Gastroesophageal sphincter (tissue), 4 donors: ENCODE measurements around the gene TNFSF10. TPM values are rescaled to one million over a fixed set of nuclear protein-coding genes. Genes with fewer than 3 reads are reported as not detected.

ENCODE experiments used
- ATAC-seq: fragments of 150-250 bp; one replicate; pipeline ENCODE4 v1.9.1; 2016; ENCODE audit warnings: mild to moderate bottlenecking, moderate library complexity
- H3K27ac ChIP-seq, 4 donors: fragments of 200-600 bp; sonication (generic) in 3 of 4; 1 replicate in 3 of 4; 2 replicates in 1 of 4; pipeline ENCODE4 v1.5.1; 2016 to 2019
- H3K27me3 ChIP-seq: fragments of 200-600 bp; sonication (generic); one replicate; pipeline ENCODE4 v1.5.1; 2019
- H3K36me3 ChIP-seq, 2 donors: fragments of 200-600 bp; sonication (generic); one replicate each; pipeline ENCODE4 v1.5.1; 2019; ENCODE audit warnings: control low read depth in 1 of 2
- H3K4me1 ChIP-seq, 3 donors: fragments of 200-600 bp; sonication (generic); 1 replicate in 2 of 3; 2 replicates in 1 of 3; pipeline ENCODE4 v1.5.1; 2016 to 2019; ENCODE audit warnings: control low read depth in 2 of 3
- H3K4me3 ChIP-seq, 2 donors: fragments of 200-600 bp; sonication (generic); one replicate each; pipeline ENCODE4 v1.5.1; 2019; ENCODE audit warnings: mild to moderate bottlenecking in 1 of 2, moderate library complexity in 1 of 2
- H3K9me3 ChIP-seq, 3 donors: fragments of 200-600 bp; sonication (generic); one replicate each; pipeline ENCODE4 v1.5.1; 2017 to 2019; ENCODE audit warnings: control low read depth in 2 of 3
- EP300 ChIP-seq: sonication (generic); formaldehyde crosslinking; IDR thresholded peaks from one replicate; pipeline ENCODE4 v1.6.1; 2017; ENCODE audit warnings: antibody characterized with exemption, mild to moderate bottlenecking
- POLR2A ChIP-seq, 2 donors: fragments of 450-650 bp; IDR thresholded peaks; one replicate each; pipeline ENCODE4 v1.6.1; 2017; ENCODE audit warnings: antibody characterized with exemption in 2 of 2, mild to moderate bottlenecking in 2 of 2, moderate library complexity in 1 of 2
- POLR2AphosphoS5 ChIP-seq: sonication (generic); formaldehyde crosslinking; IDR thresholded peaks from one replicate; pipeline ENCODE4 v1.6.1; 2017; ENCODE audit warnings: antibody characterized with exemption
- WGBS, 2 donors: methylation state at CpG; one replicate each; pipeline ENCODE4 v1.1.5; 2018; ENCODE audit warnings: low coverage in 1 of 2; 5-methylcytosine and 5-hydroxymethylcytosine counted together
- total RNA-seq, 4 donors: library from RNA; depleted of rRNA; stranded (reverse); fragments of >200 nt; gene quantifications; one replicate each; pipeline ENCODE4 v1.1.0, GENCODE V29; 2016
- TF ChIP-seq, protein P1 (sequence below), 4 experiments: fragments of 200-600 bp in 2 of 4; fragments of 450-650 bp in 2 of 4; sonication (generic) in 1 of 4; IDR thresholded peaks; one replicate each; pipeline ENCODE4 v1.5.1; 2017 to 2019; ENCODE audit warnings: antibody characterized with exemption in 4 of 4, mild to moderate bottlenecking in 2 of 4, moderate library complexity in 2 of 4

The TNFSF10 gene
- total RNA-seq, 4 donors from 2014 or later, result 21.5 to 32.3 (median 27.1) TPM

DNA sequence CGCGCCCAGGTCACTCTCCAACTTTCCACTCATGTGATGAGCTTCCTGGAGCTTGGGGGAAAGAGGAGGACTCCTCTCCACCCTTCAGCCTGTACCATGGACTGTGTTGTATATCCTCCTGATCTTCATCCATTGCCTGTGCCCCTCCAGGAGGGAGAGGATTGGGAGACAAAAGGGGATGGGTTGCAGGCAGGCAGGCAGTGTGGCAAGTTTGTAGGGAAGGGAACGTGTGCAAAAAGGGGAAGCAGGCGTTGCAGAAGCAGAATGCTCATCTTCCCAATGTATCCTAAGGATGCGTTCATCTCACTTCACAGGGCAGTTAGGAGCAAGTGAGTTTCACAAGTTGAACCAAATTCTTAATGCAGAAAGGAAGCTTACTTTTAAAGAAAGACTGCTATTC, 46.9 kb downstream of the TNFSF10 start:
- ATAC-seq, result no peak
- Histone ChIP-seq H3K4me1 (no peaks in the 10 kb centered on the region), H3K36me3 (no peaks in the 10 kb centered on the region), H3K9me3 (no peaks in the 10 kb centered on the region), H3K27me3 (no peaks in the 10 kb centered on the region), H3K27ac (no peak overlapping the region), H3K4me3 (no peak overlapping the region)
- WGBS, 2 donors, result 81 to 100% methylated on average over 1 to 5 of the region's 5 CpGs
- TF ChIP-seq POLR2A (IDR thresholded peaks at IDR 0.05) (no peak), POLR2AphosphoS5 (no peak), EP300 (no peak)
- TF ChIP-seq, protein P1, sequence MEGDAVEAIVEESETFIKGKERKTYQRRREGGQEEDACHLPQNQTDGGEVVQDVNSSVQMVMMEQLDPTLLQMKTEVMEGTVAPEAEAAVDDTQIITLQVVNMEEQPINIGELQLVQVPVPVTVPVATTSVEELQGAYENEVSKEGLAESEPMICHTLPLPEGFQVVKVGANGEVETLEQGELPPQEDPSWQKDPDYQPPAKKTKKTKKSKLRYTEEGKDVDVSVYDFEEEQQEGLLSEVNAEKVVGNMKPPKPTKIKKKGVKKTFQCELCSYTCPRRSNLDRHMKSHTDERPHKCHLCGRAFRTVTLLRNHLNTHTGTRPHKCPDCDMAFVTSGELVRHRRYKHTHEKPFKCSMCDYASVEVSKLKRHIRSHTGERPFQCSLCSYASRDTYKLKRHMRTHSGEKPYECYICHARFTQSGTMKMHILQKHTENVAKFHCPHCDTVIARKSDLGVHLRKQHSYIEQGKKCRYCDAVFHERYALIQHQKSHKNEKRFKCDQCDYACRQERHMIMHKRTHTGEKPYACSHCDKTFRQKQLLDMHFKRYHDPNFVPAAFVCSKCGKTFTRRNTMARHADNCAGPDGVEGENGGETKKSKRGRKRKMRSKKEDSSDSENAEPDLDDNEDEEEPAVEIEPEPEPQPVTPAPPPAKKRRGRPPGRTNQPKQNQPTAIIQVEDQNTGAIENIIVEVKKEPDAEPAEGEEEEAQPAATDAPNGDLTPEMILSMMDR (IDR thresholded peaks at IDR 0.05), result no peak

DNA sequence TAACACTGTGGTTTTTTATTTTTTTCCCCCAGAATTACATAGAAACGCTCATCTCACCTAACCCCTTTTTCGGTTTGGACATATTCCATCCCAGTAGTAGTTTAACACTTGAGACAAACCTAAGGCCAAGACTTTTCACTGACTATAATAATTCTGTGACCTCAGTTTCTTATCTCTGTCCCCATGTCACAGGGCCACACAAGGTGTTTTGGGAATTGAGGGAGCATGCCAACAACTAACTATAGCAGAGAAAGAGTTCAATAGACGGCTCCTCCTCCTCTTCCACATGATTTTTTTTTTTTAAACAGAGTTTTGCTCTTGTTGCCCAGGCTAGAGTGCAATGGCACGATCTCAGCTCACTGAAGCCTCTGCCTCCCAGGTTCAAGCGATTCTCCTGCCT, 47.5 kb downstream of the TNFSF10 start:
- WGBS, 2 donors, result 96 to 100% methylated on average over 3 to 5 of the region's 5 CpGs

DNA sequence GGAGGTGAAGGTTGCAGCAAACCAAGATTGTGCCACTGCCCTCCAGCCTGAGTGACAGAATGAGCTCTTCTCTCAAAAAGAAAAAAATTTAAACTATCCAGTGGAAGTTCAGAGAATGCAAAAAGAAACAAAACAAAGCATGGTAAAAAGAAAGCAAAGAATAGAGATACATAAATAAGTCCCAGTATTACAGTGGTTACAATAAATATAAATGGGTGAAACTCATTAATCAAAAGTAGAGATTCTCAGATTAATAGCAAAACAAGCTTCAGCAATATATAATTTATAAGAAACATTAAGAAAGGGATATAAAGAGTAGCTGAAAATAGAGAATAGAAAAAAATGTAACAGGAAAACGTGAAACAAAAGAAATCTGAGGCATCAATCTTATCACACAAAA, 51.3 kb downstream of the TNFSF10 start:
- no peak for ATAC-seq
- no peaks in the 10 kb centered on the region for H3K36me3 ChIP-seq
- H3K4me3 ChIP-seq, result no peak overlapping the region
- no peaks in the 10 kb centered on the region for H3K27me3 ChIP-seq
- no peaks in the 10 kb centered on the region for H3K4me1 ChIP-seq
- H3K9me3 ChIP-seq, result no peaks in the 10 kb centered on the region
- TF ChIP-seq POLR2A (IDR thresholded peaks at IDR 0.05) (no peak), EP300 (no peak), POLR2AphosphoS5 (no peak)
- TF ChIP-seq, protein P1 (IDR thresholded peaks at IDR 0.05), result no peak
- H3K27ac ChIP-seq, result no peak overlapping the region
- 50 to 62% methylated on average over 1 of the region's 1 CpG for WGBS, 2 donors

More for the DNA sequence above, 47.5 kb downstream of the TNFSF10 start:
- Histone ChIP-seq H3K36me3 (no peaks in the 10 kb centered on the region), H3K9me3 (no peaks in the 10 kb centered on the region), H3K27ac (no peak overlapping the region), H3K4me1 (no peaks in the 10 kb centered on the region), H3K27me3 (no peaks in the 10 kb centered on the region), H3K4me3 (no peak overlapping the region)
- TF ChIP-seq POLR2AphosphoS5 (no peak), POLR2A (IDR thresholded peaks at IDR 0.05) (no peak), EP300 (no peak)
- TF ChIP-seq, protein P1 (IDR thresholded peaks at IDR 0.05), result no peak
- no peak for ATAC-seq

DNA sequence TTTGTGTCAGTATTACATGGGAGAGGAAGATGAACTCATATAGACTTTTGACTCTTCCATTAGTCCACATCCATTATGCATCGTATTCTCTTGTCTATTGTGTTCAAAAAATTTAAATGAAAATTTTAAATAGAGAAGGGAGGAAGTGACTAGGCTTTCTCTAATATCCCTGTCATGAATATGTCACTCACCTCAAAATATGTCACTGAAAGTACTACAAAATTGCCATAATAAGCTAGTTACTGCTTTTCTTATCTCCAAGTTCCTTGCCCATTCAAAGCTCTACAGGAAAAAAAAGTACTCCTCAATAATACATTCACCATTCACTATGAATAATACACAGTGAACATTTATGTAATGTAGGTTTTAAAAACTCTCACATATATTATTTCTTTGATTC, 52.6 kb downstream of the TNFSF10 start:
- Histone ChIP-seq H3K36me3 (no peaks in the 10 kb centered on the region), H3K27ac (no peak overlapping the region)
- no peak for TF ChIP-seq EP300
- no peak for TF ChIP-seq POLR2A (IDR thresholded peaks at IDR 0.05)
- TF ChIP-seq, protein P1 (IDR thresholded peaks at IDR 0.05), result no peak
- no peak for TF ChIP-seq POLR2AphosphoS5

DNA sequence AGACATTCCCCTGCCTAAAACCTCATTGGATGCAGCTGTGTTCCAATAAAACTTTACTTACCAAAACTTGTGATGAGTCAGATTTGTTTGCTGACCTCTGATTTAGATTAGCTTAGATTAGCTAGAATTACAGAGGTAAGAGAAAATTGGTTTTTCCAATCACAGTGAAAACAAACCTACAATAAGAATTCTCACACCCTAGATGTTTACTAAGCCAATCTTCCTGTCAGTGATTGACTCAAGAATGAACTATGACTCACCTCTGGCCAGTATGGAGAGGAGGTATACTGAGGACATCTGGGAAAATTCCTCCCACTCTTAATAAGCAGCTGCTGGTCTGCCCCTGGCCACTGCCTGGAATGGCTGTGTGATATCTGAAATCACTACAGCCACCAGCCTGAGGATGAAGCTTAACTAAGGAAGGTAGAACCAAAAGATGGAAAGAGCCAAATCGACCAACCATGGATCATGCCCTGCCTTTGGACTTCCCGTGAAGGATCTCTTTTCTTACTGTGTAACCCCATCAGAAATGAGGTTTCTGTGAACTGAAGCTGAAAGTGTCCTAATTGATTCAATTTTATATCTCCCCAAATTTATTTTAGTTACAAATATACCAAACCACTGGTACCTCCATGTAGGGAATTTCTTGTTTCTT, 55.9 kb downstream of the TNFSF10 start:
- Histone ChIP-seq H3K36me3 (no peaks in the 10 kb centered on the region), H3K27me3 (no peaks in the 10 kb centered on the region), H3K4me1 (peaks cover 0 to 3% (median 0%) of the 10 kb centered on the region in 3 donors), H3K9me3 (no peaks in the 10 kb centered on the region), H3K4me3 (no peak overlapping the region), H3K27ac (no peak overlapping the region)
- 88 to 100% methylated on average over 2 of the region's 2 CpGs for WGBS, 2 donors
- TF ChIP-seq POLR2AphosphoS5 (no peak), POLR2A (IDR thresholded peaks at IDR 0.05) (no peak), EP300 (no peak)
- TF ChIP-seq, protein P1 (IDR thresholded peaks at IDR 0.05), result no peak
- no peak for ATAC-seq

More for the DNA sequence above, 52.6 kb downstream of the TNFSF10 start:
- Histone ChIP-seq H3K27me3 (no peaks in the 10 kb centered on the region), H3K9me3 (no peaks in the 10 kb centered on the region), H3K4me3 (no peak overlapping the region), H3K4me1 (no peaks in the 10 kb centered on the region)
- 78 to 92% methylated on average over 1 of the region's 1 CpG for WGBS, 2 donors
- ATAC-seq, result no peak
